GOT3 (cell line): Measurements from ENCODE around the gene PIGU.

Source experiments
- DNase-seq: peaks from one replicate; lab custom pipeline; 2025; ENCODE audit warnings: mixed read lengths; lab: John Stamatoyannopoulos, UW

PIGU gene

DNA sequence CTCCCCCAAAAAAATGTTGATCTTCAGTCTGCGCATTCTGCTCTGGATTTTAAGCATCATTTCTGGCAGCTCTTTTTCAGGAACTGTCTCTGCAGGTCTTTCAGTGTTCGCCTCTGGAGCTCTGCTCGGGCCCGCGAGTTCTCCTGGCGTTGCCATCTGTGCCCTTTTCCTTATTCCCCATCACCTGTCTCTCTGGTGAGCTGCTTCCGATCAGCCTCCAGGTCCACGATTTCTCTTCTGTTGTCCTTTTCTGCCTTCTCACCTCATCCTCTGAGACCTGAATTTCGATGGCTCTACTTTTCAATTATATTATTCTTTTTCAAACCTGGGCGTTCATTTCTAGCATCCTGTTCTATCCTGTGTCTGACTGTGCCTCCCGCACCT, 119.0 kb downstream of the PIGU start:
- no peak for DNase-seq

DNA sequence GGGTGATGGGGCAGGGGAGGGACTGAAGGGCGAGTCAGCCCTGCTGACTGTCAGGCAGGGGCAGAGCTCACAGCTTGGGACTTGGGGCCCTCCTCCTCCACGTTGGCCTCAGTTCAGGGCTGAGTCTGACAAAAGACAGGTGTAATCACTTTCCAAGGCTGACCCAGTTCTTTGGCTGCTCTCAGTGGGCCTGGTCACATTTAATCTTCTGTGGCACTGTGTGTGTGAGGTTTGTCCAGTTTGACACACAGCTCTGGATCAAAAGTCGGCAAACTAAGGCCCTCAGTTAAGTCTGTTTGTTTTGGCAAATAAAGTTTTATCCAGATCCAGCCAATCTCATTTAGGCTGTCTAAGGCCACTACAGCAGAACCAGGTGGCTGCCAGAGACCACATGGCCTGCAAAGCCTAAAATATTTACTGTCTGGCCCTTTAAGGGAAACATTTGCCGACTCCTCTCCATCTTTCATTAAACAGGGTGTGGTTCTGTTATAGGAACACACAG, 123.5 kb downstream of the PIGU start:
- DNase-seq: no peak

DNA sequence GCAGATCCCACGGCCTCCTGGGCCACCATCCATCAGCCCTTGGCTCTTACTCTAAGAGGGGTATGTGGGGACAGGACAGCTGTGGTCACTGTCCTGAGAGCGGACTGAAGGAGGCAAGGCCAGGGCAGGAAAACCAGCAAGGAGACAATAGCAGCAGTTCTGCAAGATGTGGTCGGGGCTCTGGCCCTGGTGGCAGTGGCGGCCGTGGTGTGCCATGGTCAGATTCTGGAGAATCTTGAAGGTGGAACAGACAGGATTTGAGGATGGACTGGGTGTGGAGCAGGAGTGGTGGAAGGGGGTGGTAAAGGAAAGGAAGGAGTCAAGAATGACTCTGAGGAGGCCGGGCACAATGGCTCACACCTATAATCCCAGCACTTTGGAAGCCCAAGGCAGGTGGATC, 124.3 kb downstream of the PIGU start:
- no peak for DNase-seq

DNA sequence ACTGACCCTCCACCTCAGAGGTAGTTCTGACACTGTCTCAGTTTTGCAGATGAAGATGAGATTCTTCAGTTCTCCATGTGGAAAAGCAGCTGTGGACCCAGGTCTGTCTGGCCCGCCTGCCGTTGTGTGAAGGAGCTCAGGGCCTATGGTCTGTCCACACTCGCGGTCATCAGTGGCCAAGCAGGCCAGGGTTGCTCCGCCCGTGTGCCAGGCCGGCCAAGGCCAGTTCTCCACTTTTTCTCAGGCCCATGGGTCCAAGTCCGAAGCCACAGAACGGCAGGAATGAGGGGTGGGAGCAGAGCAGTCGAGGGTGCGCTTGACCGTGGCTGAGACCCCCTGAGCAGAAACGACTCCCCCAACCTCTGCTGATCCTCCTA, 127.0 kb downstream of the PIGU start:
- DNase-seq: no peak

DNA sequence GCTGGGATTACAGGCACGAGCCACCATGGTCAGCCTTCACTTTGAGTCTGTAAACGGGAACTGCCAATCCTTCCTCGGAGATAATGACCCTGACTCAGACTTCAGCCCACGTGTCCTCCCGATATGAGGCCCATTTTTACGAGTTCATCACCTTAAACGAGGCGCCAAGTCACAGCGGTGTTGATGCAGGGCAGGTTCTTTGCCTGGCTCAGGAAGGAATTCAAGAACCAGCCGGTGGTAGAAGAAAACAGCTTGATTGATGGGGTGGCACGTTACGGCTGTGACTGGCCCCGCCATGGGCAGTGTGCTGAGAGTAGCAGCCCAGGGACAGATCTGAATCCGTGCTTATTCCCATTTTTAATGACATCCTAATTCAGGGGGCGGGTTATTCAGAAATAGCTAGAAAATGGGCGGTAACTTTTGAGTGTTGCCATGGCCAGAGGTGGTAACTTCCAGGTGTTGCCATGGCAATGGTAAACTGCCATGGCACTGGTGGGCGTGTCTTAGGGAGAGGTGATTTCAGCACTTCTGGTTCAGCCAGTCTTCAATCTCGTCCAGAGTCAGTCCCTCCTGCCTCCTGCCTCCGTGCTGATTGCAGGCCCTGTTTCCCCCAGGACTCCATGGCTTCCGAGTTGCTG, 127.5 kb downstream of the PIGU start:
- no peak for DNase-seq

DNA sequence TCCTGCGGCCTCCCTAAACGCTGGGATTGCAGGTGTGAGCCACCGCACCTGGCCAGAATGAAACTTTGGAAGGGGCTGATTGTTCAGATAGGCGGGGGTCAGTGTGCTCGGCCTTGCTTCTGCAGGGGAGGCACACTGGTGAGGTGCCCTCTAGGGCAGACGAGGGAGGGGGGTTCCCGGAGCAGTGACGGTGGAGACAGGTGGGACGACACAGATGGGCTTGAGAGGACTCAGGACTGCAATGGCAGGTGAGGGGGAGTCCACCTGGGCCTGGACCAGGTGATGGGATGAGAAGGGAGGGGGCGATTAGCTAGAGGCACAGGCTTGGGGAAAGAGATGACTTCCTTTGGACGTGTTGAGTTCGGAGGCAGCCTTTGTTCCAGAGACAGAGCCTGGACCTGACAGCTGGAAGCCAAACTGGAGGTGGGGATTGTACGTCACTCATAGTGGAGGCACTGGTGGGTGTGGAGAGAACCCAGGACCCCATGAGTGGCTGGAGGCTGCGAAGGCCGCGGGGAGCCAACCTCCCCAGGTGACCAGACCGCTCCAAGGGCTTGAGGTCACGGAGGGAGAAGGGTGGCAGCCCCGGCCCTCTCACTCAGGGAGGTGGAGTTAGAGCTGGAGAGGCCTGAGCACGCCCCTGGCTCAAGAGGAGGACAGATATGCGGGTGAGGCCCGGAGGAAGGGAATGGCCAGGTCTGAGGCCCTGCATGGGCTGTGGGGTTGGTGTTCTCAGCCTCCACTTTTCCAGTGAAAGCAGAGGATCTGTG, 128.9 kb downstream of the PIGU start:
- DNase-seq: no peak

DNA sequence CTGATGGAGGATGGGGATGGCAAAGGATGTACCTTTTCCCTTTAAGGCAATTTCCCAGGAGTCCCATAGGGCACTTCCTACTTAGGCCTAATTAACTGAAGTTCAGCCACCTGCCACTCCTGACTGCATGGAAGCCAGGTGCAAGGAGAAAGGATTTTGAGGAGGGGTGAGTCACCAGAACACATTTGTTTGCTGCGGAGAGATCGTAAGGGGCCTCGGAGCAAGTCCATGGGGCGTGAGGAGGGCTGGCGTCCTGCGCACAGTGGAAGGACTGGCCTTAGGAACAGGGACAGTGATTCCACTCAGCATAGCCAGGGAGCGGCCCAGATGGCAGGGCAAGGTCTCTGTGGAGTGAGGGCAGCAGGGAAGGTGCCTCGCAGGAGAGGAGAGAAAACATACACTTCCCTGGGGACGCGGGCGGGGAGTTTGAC, 130.1 kb downstream of the PIGU start:
- no peak for DNase-seq

DNA sequence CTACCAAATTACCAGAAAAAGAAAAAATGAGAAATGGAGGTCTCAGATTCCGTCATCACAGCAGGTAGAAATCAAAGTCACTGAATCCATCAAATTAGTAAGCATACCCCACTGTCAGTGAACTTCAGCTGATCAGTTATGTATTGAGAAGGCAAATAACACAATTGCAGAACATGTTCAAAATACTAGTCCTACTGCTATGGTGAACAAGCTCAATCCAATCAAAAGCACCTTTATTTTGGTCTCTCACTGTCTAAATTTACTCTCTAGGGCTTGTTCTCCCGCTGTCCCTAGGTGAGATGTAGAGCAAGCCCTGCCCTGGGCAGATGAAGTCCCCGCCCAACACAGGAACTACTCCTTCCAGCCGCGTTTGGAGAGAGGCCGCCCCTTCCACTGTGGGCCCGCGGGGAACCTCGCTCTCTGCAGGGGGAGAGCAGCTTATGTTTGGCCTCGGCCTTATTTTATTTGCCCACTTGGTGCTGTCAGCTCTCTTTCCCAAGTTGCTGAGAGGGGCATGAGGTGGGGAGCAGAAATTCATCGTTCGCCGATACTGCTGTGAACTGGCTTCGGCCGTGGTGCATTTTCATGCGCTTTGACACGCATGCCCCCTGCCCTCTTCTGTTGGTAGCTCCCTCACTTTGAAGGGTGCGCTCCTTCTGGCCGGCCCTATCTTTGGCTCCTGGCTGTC, 132.6 kb downstream of the PIGU start:
- DNase-seq: peak; percentile 93

DNA sequence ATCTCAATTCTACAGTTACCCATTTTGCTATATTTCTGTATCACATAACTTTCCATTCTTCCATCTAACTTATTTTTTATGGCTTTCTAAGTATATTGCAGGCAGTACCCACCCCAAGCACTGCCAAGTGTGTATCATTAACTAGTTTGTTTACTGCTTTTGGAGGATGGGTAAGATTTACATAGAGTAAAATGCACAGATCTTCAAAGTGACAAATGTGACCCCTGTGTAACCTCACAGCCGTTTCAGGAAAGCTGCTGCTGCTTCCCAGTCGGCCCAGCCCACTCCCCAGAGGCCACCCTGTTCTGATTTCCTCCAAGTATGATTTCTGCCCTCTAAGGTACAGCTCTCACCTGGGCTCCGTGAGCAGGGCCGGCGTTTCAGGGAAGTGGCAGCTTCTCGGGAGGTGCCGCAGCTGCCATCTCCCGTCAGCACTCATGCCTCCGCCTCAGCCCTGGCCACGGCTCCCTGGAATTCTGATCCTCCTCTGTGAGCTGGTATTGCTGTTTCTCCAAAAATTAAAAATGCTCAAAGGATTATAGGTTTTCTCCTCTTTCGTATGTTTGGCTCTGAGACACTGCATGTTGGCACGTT, 133.3 kb downstream of the PIGU start:
- DNase-seq: no peak

DNA sequence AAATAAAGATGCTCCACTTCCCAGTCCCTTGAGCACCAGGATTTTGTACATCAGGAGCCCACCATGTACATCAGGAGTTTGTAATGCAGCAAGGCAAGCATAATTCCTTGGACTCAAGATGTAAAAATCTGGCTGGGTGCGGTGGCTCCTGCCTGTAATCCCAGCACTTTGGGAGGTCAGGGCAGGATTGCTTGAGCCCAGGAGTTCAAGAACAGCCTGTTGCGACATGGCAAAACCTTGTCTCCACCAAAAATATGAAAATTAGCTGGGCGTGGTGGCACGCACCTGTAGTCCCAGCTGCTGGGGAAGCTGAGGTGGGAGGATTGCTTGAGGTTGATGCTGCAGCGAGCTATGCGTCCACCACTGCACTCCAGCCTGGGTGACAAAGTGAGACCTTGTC, 134.5 kb downstream of the PIGU start:
- DNase-seq: no peak

DNA sequence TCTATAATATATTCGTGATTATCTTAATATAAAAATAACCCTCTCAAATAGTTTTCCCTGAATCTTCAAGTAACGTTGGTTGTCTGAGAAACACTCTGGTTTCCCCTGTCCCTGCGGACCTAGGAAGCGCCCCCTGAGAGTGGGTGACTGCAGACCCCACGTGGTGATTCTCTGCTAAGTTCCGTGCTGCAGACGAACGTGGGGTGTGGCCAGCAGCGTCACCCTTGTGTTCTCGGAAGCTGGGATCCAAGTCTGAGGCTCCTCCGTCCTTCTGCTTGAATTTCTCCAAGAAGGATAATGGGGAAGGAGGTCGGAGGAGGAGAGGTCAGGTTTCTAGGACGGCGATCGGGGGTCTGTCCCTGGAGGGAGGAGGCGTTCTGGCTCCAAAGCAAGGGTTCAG, 135.0 kb downstream of the PIGU start:
- no peak for DNase-seq

DNA sequence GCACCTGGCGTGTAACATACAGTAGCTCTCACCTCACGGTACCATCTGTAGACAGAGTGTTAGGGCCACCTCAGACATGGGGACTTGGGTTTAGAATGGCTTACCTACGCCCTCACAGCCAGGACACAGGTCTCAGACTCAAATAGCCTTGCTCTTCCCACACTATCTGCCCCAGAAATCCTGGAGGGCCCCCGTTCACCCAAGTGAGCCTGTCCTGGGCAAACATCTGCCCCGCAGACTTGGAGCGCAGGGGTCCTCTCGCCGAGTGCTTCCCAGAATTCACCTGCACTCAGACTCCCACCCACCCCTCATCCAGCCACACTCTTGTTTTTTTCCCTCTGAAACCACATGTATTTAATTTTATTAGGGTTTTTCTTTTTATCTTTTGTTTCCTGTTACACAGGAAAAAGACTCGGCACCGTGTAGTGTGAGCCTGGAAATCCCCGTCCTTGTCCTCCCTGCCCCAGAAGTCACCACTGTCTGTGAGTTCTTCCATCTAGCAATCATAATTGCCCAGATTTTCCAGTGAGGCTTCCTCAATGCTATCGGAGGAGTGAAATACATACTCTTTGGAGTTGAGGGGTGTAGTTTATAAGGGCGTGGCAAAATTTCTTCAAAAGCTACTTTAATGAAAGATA, 135.5 kb downstream of the PIGU start:
- no peak for DNase-seq

DNA sequence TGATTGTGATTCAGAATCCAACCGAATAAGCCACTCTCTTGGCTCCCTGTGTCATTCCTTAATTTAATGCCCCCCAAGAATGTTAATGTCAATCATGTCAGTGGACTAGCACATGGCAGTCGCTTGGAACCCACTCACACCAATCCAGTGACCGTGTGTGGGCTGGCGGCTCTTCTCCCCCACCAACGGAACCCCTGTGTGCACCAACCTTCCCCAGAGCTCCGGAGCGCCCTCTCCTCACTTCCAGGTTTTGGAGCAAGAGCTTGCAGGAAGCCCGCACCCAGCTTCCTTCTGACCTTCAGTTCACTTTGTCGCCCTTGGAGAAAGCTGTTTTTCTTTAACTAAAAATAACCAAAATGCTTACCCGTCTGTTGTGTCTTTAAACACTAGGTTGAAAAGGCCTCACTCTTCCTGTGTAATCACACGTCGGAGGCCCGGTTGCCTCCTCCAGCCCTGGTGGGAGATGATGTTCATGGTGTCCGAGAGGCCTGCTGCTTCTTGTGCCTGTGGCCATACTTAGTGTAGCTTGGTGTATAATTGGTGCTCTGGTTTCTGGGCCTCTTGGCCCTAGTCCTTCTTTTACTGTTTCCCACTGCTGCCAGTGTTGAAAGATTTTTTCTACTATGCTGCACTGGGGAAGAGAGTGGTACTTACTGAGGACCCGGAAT, 136.2 kb downstream of the PIGU start:
- no peak for DNase-seq

DNA sequence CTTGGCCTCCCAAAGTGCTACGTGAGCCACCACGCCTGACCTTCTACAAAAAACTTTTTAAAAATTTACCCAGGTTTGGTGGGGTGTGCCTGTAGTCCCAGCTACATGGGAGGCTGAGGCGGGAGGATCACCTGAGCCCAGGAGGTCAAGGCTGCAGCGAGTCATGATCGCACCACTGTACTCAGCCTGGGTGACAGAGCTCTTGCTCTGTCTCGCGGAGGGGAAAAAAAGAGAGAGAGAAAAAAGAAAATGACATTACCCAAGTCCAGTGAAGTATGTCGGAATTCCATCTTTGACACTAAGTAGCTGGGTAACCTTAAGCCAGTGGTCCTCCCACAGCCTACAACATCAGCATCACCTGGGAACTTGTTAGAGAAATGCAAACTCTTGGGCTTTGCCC, 137.1 kb downstream of the PIGU start:
- no peak for DNase-seq

DNA sequence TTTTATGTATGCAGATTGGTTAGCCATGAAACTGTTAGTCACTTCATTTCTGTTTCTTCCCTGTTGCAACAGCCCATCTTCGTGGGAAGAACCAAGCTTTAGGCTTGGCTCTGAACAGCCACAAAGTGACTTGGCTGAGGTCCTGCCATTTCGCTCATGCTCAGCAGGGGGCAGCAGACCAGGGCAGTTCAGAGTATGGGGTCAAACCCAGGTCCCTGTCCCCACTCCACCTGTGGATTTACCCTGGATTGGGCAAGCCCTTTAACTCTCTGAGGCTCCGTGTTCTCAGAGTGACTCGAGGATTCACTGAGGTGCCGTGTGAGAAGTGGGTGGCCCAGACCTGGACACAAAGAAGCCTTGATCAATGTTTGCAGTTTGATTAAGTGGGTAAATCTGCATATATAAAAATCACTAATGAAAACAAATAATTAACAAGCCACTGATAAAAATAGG, 138.2 kb downstream of the PIGU start:
- no peak for DNase-seq

DNA sequence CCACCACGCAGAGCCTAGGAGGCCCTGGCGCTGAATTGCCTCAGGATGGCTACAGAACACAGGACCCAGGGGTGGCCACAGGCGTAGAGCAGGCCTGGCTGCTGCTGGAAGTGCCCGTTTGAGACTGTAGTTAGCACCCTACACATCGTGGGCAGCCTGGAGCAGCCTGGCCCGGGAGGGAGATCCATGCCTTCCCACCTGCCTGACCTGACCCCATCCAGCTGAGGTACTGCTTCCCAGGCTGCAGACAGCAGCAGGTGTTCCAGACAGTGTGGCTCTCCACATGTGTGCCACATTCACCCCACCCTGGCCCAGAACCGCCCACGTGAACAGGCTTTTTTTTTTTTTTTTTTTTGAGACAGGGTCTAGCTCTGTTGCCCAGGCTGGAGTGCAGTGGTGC, 139.2 kb downstream of the PIGU start:
- no peak for DNase-seq

DNA sequence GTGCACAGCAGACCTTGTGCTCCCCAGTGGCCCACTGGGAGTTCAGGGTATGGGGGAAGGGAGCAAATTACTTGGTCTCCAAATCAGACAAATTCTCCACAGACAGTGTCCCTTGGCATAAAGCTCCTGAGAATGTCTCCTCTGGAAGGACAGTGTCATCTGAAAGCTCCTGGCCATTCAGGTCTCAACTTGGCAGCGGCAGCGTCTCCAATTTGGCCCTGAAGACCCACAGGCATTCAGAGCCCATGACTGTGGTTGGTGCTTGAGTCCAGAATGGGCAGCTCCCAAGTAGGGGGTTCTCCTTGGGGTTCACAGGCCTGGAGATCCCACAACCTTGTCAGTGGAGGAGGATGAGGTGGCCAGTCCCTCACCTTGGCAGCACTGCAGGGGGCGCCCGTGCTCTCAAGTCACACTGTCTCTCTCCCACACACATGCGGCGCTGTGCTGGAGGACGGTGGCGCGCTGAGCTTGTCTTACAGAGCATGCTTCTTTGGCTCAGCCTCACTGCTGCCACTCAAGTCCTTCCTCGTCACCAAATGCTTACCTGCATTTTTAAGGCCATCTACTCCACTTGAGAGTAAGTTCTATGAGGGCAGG, 140.0 kb downstream of the PIGU start:
- no peak for DNase-seq

DNA sequence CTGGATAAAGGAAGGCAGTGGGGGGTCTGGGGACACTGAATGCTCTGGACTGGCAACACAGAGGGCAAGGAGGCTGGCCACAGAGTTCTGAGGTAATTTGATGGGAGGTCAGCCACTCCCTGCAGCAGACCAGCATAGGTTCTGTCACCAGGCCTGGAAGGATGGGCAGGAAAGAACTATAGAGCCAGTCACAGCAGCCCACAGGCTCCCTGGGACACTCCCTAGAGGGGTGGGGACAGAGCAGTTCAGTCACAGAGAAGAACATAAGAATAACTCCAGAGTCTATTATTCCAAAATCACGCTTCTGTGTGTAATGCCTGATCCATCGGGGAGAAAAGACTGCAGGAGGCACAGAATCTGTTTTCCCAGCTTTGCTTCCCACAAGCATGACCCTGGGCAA, 141.0 kb downstream of the PIGU start:
- no peak for DNase-seq

DNA sequence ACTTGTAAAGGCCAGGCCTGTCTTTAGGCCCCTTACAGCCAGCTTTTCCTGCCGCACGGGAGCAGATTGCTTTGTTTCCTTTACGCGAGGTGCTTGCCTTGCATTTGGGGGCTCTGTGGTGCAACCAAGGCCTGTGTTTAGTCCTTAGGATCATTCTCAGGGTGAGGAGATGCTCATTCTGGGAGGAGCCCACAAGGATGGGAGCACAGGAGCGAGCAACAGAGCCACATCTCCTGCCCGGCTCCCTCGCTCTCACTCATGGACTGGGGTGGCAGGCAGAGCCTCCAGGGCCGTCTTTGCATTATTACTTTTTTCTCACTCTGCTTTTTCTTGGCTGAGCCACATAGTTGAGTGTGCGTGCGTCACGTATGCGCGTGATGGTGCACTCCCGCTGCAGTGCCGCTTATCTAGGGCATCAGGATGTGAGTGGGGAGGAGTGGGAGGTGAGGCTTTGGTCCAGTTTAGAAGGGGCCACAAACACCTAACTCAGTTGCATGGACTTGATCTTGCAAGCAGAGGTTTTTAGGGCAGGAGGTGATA, 141.5 kb downstream of the PIGU start:
- DNase-seq: no peak

DNA sequence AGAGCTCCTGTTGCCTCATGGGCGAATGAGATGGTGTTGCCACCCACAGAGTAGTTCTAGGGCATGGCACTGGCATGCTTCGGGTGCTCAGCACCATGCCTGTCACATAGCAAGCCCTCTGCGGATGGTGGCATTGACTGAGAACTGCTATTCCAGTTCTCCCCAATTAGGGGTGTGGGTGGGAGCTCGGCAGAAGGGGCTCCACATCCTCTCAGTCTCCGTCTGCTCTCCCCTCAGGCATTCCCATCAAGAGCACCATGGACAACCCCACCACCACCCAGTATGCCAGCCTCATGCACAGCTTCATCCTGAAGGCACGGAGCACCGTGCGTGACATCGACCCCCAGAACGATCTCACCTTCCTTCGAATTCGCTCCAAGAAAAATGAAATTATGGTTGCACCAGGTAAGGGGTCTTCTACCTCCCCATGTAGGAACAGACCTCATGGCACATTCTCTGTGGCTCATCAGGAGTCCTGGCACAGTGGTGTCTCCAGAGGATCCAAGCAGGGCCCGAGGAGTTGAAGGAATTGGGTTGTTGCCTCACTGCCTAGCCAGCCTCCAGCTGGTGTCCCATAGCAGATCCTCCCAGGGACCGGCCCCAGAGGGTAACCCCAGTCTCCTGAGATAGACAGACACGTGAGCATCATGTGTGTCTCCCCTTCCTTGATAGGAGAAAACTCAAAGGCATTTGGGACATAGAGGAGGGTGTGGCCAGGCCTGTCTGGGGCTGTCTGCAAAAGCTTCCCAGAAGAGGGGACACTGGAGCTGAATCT, 142.3 kb downstream of the PIGU start:
- no peak for DNase-seq
